Stimulated activated CD8-positive, alpha-beta memory T cell treated with anti-CD3 and anti-CD28 coated beads, Interleukin-2, amount 100 ng/mL, for 1 hour (primary cell): ENCODE measurements around the gene CSE1L.
"Not testable (repeated sequence)": the region's sequence is repeated elsewhere in the genome, so short reads cannot be mapped to it uniquely, and the experiment has no call there.

Experiments
- DNase-seq, 2 donors: peaks; one replicate each; pipeline ENCODE4 v3.0.0-alpha.2; 2020; ENCODE audit warnings: low read depth in 2 of 2

CSE1L gene

GRCh38 chr20:49063279-49063678 lies 17.2 kb downstream of the CSE1L start:
- no peak for DNase-seq

DNA sequence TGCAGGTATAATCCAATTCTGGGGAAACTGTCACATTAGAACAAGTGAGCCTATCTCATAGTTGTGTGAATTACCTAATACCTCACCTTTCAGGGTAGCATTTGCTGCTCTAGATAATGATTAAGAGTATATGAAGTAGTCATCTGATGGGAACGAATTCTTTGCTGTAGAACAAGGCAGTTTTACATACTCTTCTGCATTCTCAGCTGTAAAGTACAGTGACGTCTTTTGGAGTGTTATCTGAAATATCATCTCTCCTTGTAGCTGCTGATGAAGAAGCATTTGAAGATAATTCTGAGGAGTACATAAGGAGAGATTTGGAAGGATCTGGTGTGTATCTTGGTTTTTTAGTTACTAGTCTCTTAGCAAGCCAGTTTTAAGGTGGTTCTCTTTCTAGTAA lies 28.4 kb downstream of the CSE1L start:
- no peak for DNase-seq

- no peak for DNase-seq
Measured at GRCh38 chr20:49078310-49078709, 32.2 kb downstream of the CSE1L start.

DNA sequence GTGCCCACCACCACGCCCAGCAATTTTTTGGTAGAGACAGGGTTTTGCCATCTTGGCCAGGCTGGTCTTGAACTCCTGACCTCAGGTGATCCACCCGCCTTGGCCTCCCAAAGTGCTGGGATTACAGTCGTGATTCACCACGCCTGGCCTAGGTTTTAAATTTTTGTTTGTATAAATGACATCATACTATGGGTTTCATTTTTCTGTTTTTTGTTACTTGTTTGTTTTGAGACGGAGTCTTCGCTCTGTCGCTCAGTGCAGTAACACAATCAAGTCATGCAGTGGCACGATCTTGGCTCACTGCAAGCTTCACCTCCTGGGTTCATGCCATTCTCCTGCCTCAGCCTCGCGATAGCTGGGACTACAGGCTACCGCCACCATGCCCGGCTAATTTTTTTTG lies 36.2 kb downstream of the CSE1L start:
- DNase-seq: not testable (repeated sequence)

DNA sequence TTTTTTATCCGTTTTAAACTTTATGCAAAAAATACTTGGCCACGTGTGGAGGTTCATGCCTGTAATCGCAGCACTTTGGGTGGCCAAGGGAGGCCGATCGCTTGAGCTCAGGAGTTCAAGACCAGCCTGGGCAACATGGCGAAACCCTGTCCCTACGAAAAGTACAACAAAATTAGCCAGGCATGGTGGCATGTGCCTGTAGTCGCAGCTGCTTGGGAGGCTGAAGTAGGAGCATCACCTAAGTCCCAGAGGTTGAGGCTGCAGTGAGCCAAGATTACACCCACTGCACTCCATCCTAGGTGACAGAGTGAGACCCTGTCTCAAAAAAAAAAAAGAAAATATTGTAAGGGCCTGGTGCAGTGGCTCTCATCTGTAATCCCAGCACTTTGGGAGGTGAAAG lies 45.0 kb downstream of the CSE1L start:
- DNase-seq: no peak

- no peak for DNase-seq
Measured at GRCh38 chr20:49091762-49092161, 45.6 kb downstream of the CSE1L start.

- no peak for DNase-seq
Measured at GRCh38 chr20:49096203-49096730, 50.2 kb downstream of the CSE1L start.

- no peak for DNase-seq
Measured at GRCh38 chr20:49097159-49097558, 51.0 kb downstream of the CSE1L start.

- no peak for DNase-seq
Measured at GRCh38 chr20:49098136-49098535, 52.0 kb downstream of the CSE1L start.

GRCh38 chr20:49099011-49099410 lies 52.9 kb downstream of the CSE1L start:
- DNase-seq: no peak

DNA sequence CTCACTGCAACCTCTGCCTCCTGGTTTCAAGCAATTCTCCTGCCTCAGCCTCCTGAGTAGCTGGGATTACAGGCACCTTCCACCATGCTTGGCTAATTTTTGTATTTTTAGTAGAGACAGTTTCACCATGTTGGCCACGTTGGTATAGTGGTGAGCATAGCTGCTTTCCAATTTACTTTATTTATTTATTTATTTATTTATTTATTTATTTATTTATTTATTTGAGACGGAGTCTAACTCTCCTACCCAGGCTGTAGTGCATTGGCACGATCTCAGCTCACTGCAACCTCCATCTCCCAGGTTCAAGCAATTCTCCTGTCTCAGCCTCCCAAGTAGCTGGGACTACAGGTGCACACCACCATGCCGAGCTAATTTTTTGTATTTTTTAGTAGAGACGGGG lies 54.2 kb downstream of the CSE1L start:
- DNase-seq: not testable (repeated sequence)

GRCh38 chr20:49100972-49101371 lies 54.9 kb downstream of the CSE1L start:
- no peak for DNase-seq

- DNase-seq: no peak
Measured at GRCh38 chr20:49103019-49103418, 56.9 kb downstream of the CSE1L start.

DNA sequence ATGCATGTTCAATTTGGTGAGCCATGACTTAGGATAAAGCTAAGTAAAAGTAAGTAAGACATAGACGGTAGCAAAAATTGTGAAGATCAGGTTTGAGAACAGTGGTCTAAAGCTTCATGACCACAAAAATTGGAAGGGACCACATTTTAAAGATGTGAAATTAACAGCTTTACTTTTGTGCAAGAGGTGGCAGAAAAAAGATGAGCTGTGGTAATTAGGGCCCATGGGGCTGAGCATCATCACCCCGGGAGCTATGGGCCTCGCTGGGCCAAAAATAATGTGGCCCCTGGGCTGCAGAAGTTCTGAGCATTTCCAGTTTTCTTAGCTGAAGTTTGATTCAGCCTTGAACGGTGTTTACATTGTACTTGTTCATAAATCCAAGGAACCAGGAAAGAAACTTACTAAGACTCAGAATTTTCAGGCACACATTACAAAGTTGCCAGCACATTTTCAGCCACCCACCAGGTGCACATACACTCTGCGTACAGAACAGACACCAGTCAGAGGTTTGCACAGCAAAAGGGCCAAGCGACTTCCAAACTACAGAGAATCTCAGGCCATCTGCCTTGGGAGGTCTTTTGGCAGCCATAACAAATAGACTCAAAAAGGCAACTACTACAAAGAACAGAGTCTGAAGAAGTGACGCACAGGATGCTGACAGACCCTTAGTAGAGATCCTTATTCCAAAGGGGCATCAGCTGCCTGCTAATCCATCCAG lies 57.7 kb downstream of the CSE1L start:
- DNase-seq: no peak

GRCh38 chr20:49104365-49104648 lies 58.2 kb downstream of the CSE1L start:
- DNase-seq: no peak

- DNase-seq: not testable (repeated sequence)
Measured at GRCh38 chr20:49104979-49105547, 59.0 kb downstream of the CSE1L start.

GRCh38 chr20:49106328-49106727 lies 60.2 kb downstream of the CSE1L start:
- DNase-seq: no peak

- DNase-seq: no peak
Measured at GRCh38 chr20:49110767-49111694, 64.9 kb downstream of the CSE1L start.

DNA sequence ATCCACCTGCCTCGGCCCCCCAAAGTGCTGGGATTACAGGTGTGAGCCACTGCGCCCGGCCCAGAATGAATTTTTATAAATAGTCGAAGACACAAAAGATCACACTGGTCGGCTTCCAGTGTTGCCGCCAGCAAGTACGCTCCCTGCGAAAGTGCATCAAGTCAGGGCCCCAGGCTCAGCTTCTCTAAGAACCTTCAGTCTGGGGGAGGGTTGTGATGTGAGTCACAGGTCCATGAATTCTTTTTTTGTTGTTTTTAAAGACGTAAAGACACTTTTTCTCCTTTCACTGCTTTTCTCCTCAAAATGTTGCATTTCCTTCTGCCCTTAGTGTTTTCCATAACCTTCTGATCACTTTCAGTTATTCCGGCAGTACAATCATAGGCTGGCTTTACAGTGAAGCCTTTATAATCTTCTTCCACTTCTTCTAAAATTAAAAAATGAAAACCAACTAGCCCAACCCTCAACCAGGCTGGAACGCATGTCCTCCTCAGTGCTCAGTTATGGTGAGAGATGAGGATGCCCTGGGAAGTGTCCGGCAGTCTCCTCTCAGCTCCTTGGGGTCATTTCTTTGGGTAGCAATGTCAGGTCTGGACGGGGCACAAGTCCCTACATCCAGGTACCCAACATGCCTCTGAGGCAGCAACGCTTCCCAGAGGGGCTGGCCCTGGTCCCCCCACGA lies 66.6 kb downstream of the CSE1L start:
- DNase-seq: no peak

GRCh38 chr20:49115564-49115963 lies 69.5 kb downstream of the CSE1L start:
- no peak for DNase-seq

GRCh38 chr20:49118307-49118706 lies 72.2 kb downstream of the CSE1L start:
- DNase-seq: no peak

GRCh38 chr20:49119988-49120387 lies 73.9 kb downstream of the CSE1L start:
- no peak for DNase-seq
